B cell (primary cell): ENCODE results near the gene NECAB2. TPM values are rescaled to one million over a fixed set of nuclear protein-coding genes. Genes with fewer than 3 reads are reported as not detected.

Experiments used
- ATAC-seq: fragments of 200-7000 bp; cut with Tn5 transposase; one replicate; pipeline ENCODE4 v1.10.0; 2021; ENCODE audit warnings: low read depth, mild to moderate bottlenecking, moderate number of reproducible peaks, moderate library complexity
- CTCF ChIA-PET: fragments of 350-600 bp; sonication (Branson Sonifier 250); formaldehyde crosslinking; loops from one replicate; lab custom pipeline; 2021; ENCODE audit warnings: antibody characterized with exemption, inconsistent platforms; lab: Charles Lee
- POLR2A ChIA-PET: fragments of 350-600 bp; sonication (Branson Sonifier 250); formaldehyde crosslinking; loops from one replicate; lab custom pipeline; 2021; ENCODE audit warnings: antibody characterized with exemption; lab: Charles Lee
- DNase-seq: peaks from one replicate; pipeline ENCODE4 v3.0.0; 2013
- H2AFZ ChIP-seq: 2 replicates; pipeline ENCODE4 v1.6.1; 2012; ENCODE audit warnings: mild to moderate bottlenecking, low read depth, low read length; ENCODE audit not compliant: insufficient read depth, poor library complexity, severe bottlenecking
- H3K27ac ChIP-seq, 2 donors: 1 replicate in 1 of 2; 2 replicates in 1 of 2; pipeline ENCODE4 v1.5.1; 2012 to 2013; ENCODE audit warnings: low read length in 2 of 2, mild to moderate bottlenecking in 2 of 2, moderate library complexity in 1 of 2
- H3K27me3 ChIP-seq, 4 experiments: fragments of 200-600 bp in 1 of 4; sonication (generic) in 1 of 4; replicated peaks in 1 of 4; 1 replicate in 2 of 4; 2 replicates in 2 of 4; pipeline versions ENCODE4 v1.6.1 to v1.7.0; 2013 to 2016; ENCODE audit warnings: low read length in 3 of 4, mild to moderate bottlenecking in 2 of 4, mixed read lengths in 1 of 4, moderate library complexity in 1 of 4; ENCODE audit not compliant: insufficient read depth in 4 of 4, control insufficient read depth in 3 of 4; ENCODE audit errors: control extremely low read depth in 1 of 4
- H3K36me3 ChIP-seq, 2 experiments: replicated peaks in 1 of 2; 1 replicate in 1 of 2; 2 replicates in 1 of 2; pipeline versions ENCODE4 v1.6.1 to v1.7.1; 2013; ENCODE audit warnings: low read length in 1 of 2; ENCODE audit not compliant: insufficient read depth in 2 of 2, control insufficient read depth in 1 of 2; ENCODE audit errors: control extremely low read depth in 1 of 2, extremely low read depth in 1 of 2
- H3K4me1 ChIP-seq, 2 donors: fragments of 200-600 bp in 1 of 2; sonication (generic) in 1 of 2; 1 replicate in 1 of 2; 2 replicates in 1 of 2; pipeline versions ENCODE4 v1.5.1 to v1.6.1; 2013 to 2017; ENCODE audit warnings: low read length in 2 of 2; ENCODE audit not compliant: control insufficient read depth in 2 of 2, insufficient read depth in 2 of 2
- H3K4me2 ChIP-seq: replicated peaks from 2 replicates; pipeline ENCODE3; 2012; ENCODE audit warnings: mild to moderate bottlenecking, low read depth, low read length; ENCODE audit not compliant: poor library complexity, severe bottlenecking
- H3K4me3 ChIP-seq, 5 experiments: fragments of 200-600 bp in 1 of 5; sonication (generic) in 1 of 5; 1 replicate in 3 of 5; 2 replicates in 2 of 5; pipeline versions ENCODE4 v1.5.1 to v1.7.0; 2011 to 2016; ENCODE audit warnings: low read length in 4 of 5, mild to moderate bottlenecking in 4 of 5, low read depth in 2 of 5, control low read depth in 1 of 5, moderate library complexity in 1 of 5; ENCODE audit not compliant: insufficient read depth in 1 of 5; ENCODE audit errors: control extremely low read depth in 1 of 5, extremely low read depth in 1 of 5
- H3K79me2 ChIP-seq: fragments of 200-600 bp; sonication (generic); one replicate; pipeline ENCODE4 v1.6.0; 2016; ENCODE audit warnings: low read length; ENCODE audit not compliant: control insufficient read depth, insufficient read depth
- H3K9ac ChIP-seq: fragments of 200-600 bp; sonication (generic); 2 replicates; pipeline ENCODE4 v1.6.1; 2017; ENCODE audit warnings: mild to moderate bottlenecking, low read length, moderate library complexity
- H3K9me3 ChIP-seq, 3 donors: one replicate each; pipeline versions ENCODE4 v1.6.1 to v1.7.1; 2013; ENCODE audit warnings: low read length in 2 of 3; ENCODE audit not compliant: control insufficient read depth in 2 of 3, insufficient read depth in 1 of 3; ENCODE audit errors: control extremely low read depth in 1 of 3
- H4K20me1 ChIP-seq: 2 replicates; pipeline ENCODE4 v1.6.0; 2012; ENCODE audit warnings: mild to moderate bottlenecking, low read length; ENCODE audit not compliant: insufficient read depth, control insufficient read depth, poor library complexity, severe bottlenecking
- H3K27ac Mint-ChIP-seq: one replicate; pipeline ENCODE4 v1.8.0; 2021; ENCODE audit warnings: mixed read lengths
- H3K27me3 Mint-ChIP-seq: one replicate; pipeline ENCODE4 v1.8.0; 2021; ENCODE audit warnings: mixed read lengths
- H3K4me1 Mint-ChIP-seq: one replicate; pipeline ENCODE4 v1.8.0; 2021; ENCODE audit warnings: mixed read lengths
- H3K4me3 Mint-ChIP-seq: one replicate; pipeline ENCODE4 v1.8.0; 2021; ENCODE audit warnings: mixed read lengths
- H3K9me3 Mint-ChIP-seq: one replicate; pipeline ENCODE4 v1.8.0; 2022; ENCODE audit warnings: mixed read lengths; ENCODE audit not compliant: insufficient read depth
- CTCF ChIP-seq: fragments of 200-600 bp; IDR thresholded peaks from one replicate; pipeline ENCODE4 v1.8.0; 2022; ENCODE audit warnings: antibody characterized with exemption, mild to moderate bottlenecking
- EZH2 ChIP-seq: IDR thresholded peaks from 2 replicates; pipeline ENCODE4 v1.6.1; 2012; ENCODE audit warnings: borderline replicate concordance, low read depth, mild to moderate bottlenecking, moderate library complexity, low read length; ENCODE audit not compliant: insufficient read depth, poor library complexity, severe bottlenecking
- WGBS: methylation state at CpG from one replicate; pipeline ENCODE4 v1.1.5; 2013; ENCODE audit warnings: missing lambda C conversion rate; ENCODE audit not compliant: insufficient coverage; 5-methylcytosine and 5-hydroxymethylcytosine counted together
- intact Hi-C: fragments of 100-400 bp; cut with micrococcal nuclease; formaldehyde crosslinking; loops from one replicate; pipeline ENCODE4 v1.10.0; 2022
- polyA plus RNA-seq: library from polyadenylated mRNA; depleted of rRNA; stranded (reverse); fragments of >200 nt; gene quantifications from 2 replicates; pipeline ENCODE4 v1.2.3, GENCODE V29; 2012
- total RNA-seq, 2 donors: library from RNA; stranded (reverse); fragments of 120-200 nt in 1 of 2; gene quantifications; 1 replicate in 1 of 2; 2 replicates in 1 of 2; pipeline versions ENCODE4 v1.2.3 to v1.2.4, GENCODE V29; 2013 to 2022

Gene NECAB2
- total and polyA plus RNA-seq, 2 donors (not counting 1 experiment from before 2014, with no cell fraction given): not detected

- intact Hi-C loops: no loop called here
- Histone ChIP-seq H3K4me1 (no peaks in the 10 kb centered on the region), H3K4me3 (no peak overlapping the region), H3K4me2 (no peak overlapping the region), H4K20me1 (no peaks in the 10 kb centered on the region), H3K27ac (no peak overlapping the region), H2AFZ (no peak overlapping the region), H3K9me3 (no peaks in the 10 kb centered on the region), H3K27me3 (no peaks in the 10 kb centered on the region), H3K36me3 (no peaks in the 10 kb centered on the region), H3K9ac (no peak overlapping the region), H3K79me2 (no peaks in the 10 kb centered on the region)
- H3K4me1 Mint-ChIP-seq: no peaks in the 10 kb centered on the region
- H3K4me3 Mint-ChIP-seq: no peak overlapping the region
- ChIA-PET POLR2A (no interaction called here), CTCF (no interaction called here)
- WGBS: 97% methylated on average over 17 of the region's 17 CpGs
- H3K27ac Mint-ChIP-seq: no peak overlapping the region
- ATAC-seq (no peak), DNase-seq (no peak)
- no peaks in the 10 kb centered on the region for H3K9me3 Mint-ChIP-seq
- H3K27me3 Mint-ChIP-seq: no peaks in the 10 kb centered on the region
- TF ChIP-seq EZH2 (no peak), CTCF (no peak)
Observed at GRCh38 chr16:83931556-83931955, 36.5 kb upstream of the NECAB2 start.

- POLR2A ChIA-PET: no interaction called here
- CTCF ChIA-PET: no interaction called here
- intact Hi-C loops: no loop called here
- H3K4me1 ChIP-seq: no peaks in the 10 kb centered on the region
- no peak overlapping the region for H2AFZ ChIP-seq
- Mint-ChIP-seq H3K9me3 (no peaks in the 10 kb centered on the region), H3K4me3 (no peak overlapping the region), H3K27ac (no peak overlapping the region), H3K27me3 (no peaks in the 10 kb centered on the region), H3K4me1 (no peaks in the 10 kb centered on the region)
- H3K27ac ChIP-seq: no peak overlapping the region
- H3K36me3 ChIP-seq: no peaks in the 10 kb centered on the region
- H3K9ac ChIP-seq: no peak overlapping the region
- DNase-seq (no peak), ATAC-seq (no peak)
- no peak overlapping the region for H3K4me3 ChIP-seq
- H4K20me1 ChIP-seq: no peaks in the 10 kb centered on the region
- 92% methylated on average over 11 of the region's 11 CpGs for WGBS
- no peaks in the 10 kb centered on the region for H3K79me2 ChIP-seq
- H3K9me3 ChIP-seq: no peaks in the 10 kb centered on the region
- no peaks in the 10 kb centered on the region for H3K27me3 ChIP-seq
- H3K4me2 ChIP-seq: no peak overlapping the region
- no peak for TF ChIP-seq CTCF
Observed at GRCh38 chr16:83932304-83932703, 35.7 kb upstream of the NECAB2 start.
